Measurements from ENCODE around the gene ANK3.

The ANK3 gene

DNA sequence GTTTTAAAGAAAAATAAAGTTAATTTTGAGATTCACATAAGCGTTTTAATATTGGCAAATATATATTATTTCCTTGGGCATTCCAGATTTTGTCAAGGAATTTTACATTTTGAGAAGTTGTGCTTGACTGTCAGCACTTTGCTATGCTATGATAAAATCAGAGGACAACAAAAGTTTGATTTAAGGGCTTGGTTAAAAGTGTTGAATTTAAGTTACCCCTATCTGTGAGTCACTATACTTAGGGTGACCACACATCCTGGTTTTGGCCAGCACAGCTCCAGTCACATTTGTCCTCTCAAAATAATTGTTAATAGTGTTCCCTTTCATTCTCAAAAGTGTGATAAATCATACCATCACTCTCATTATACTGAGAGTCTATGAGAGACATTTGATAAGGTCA, 34.2 kb upstream of the ANK3 start:
- TF ChIP-seq, protein P1, sequence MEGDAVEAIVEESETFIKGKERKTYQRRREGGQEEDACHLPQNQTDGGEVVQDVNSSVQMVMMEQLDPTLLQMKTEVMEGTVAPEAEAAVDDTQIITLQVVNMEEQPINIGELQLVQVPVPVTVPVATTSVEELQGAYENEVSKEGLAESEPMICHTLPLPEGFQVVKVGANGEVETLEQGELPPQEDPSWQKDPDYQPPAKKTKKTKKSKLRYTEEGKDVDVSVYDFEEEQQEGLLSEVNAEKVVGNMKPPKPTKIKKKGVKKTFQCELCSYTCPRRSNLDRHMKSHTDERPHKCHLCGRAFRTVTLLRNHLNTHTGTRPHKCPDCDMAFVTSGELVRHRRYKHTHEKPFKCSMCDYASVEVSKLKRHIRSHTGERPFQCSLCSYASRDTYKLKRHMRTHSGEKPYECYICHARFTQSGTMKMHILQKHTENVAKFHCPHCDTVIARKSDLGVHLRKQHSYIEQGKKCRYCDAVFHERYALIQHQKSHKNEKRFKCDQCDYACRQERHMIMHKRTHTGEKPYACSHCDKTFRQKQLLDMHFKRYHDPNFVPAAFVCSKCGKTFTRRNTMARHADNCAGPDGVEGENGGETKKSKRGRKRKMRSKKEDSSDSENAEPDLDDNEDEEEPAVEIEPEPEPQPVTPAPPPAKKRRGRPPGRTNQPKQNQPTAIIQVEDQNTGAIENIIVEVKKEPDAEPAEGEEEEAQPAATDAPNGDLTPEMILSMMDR (IDR thresholded peaks at IDR 0.05; ENCODE audit: control insufficient read depth, insufficient read depth, low read depth, low read length, missing control alignments) = no peak
- no peak overlapping the region for H3K4me3 ChIP-seq (ENCODE audit: control insufficient read depth, low read depth, low read length)
- DNase-seq (ENCODE audit: low read depth) = no peak

DNA sequence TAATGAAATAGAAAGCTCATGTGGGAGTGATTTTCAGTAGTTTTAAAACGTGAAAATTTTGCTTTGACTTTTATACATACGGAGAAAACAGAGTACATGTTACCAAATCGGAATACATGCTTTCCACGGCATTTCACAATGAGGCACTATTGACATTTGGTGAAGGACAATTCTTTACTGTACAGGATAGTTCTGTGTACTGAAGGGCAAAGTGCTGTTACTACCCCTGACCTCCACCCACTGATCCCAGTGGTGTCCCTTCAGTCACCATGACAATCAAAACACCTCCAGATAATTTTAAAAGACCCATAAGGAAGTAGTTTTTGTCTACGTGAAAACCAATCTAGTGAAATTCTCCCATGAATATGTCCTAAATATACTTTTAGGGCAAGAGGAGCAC, 33.1 kb upstream of the ANK3 start:
- TF ChIP-seq, protein P1 (IDR thresholded peaks at IDR 0.05; ENCODE audit: control insufficient read depth, insufficient read depth, low read depth, low read length, missing control alignments) = no peak
- DNase-seq (ENCODE audit: low read depth) = no peak
- no peak overlapping the region for H3K4me3 ChIP-seq (ENCODE audit: control insufficient read depth, low read depth, low read length)

DNA sequence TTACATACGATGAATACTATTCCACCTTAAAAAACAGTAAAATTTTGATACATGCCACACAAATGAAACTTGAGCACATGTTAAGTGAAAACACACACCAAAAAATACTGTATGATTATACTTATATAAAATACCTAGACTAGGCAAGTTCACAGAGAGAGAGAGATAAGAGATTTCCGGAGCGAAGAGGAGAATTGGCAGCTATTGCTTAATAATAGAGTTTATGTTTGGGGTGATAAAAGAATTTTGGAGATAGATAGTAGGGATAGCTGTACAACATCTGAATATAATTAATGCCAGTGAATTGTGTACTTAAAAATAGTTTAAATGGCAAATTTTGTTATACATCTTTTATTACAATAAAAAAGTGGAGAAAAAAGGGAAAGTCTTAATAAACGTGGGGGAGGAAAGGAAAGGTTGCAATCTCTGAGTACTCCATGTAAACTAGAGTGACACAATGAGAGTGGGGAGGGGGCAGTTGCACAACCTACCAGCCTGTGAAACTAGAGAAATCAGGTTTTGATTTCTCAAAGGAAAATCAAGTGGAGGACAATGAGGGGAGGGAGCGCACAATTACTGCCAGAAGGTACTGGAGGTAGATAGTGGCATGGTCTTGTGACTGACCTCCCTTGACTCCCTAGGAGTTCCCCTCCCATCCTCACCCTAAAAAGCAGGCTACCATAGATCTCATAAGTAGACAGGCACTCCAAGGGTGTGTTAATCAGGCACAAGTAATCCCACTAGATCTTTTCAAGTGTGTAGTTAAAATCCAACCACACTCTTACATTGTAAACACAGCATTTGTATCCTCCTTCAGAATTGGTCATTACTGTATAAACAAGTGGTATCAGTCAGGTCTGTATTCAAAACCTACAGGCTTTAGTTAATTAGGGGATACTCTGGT, 31.6 kb upstream of the ANK3 start:
- no peak for DNase-seq (ENCODE audit: low read depth)
- TF ChIP-seq, protein P1 (IDR thresholded peaks at IDR 0.05; ENCODE audit: control insufficient read depth, insufficient read depth, low read depth, low read length, missing control alignments) = no peak
- H3K4me3 ChIP-seq (ENCODE audit: control insufficient read depth, low read depth, low read length) = no peak overlapping the region

DNA sequence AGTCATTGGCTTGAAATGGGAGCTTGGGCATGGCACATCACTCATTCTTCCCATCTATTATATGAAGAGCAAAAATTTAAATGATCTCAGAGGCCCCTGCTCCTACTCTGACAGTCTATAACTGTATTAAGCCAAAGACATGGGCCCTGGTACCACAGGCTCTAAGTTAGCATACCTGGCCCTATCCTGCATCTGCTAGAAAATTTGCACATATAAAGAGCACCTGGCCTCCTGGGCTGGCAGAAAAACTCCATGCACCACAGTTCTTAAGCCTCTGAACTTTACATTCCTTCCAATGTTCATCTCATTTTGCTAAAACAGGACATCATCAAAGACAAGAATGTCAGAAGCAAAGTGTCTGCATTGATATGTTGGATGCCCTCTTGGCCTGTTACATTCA, 29.6 kb upstream of the ANK3 start:
- no peak for DNase-seq (ENCODE audit: low read depth)
- TF ChIP-seq, protein P1 (IDR thresholded peaks at IDR 0.05; ENCODE audit: control insufficient read depth, insufficient read depth, low read depth, low read length, missing control alignments) = no peak
- H3K4me3 ChIP-seq (ENCODE audit: control insufficient read depth, low read depth, low read length) = no peak overlapping the region

DNA sequence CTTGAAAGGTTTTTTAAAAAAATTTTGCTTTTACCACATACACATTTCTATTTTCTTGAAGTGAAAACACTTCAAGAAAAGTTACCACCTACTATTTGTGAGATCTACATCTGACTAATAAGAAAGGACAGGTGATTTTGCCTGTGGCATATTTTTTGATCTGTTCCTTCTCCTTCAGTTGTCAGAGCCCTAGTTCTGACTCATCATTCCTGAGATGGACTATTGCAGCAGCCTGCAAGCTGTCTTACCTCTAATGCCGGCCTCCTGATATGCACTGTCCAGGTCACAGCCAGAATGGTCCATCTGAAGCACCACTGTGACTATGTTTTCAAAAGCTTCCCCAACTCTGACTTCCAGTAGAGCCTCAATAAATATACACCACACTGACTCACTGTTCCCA, 28.2 kb upstream of the ANK3 start:
- no peak for DNase-seq (ENCODE audit: low read depth)
- TF ChIP-seq, protein P1 (IDR thresholded peaks at IDR 0.05; ENCODE audit: control insufficient read depth, insufficient read depth, low read depth, low read length, missing control alignments) = no peak

DNA sequence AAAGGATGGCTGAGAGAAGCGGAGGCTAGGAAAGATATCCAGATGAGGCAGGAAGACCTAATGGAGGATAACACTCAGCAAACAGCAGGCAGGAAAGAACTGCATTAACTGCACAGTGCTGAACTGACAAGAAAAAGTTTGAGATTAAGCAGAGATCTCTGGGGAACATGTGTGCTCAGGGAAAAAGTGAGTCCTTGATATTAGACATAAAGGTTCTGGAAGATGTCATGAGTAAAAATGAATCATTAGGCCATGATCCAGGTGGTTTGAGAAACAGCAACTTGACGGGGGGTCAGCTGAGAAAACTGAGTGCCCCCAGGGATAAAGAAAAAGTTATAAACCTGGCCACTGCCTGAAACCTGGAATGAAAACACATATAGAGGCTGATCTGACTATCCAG, 27.3 kb upstream of the ANK3 start:
- no peak overlapping the region for H3K4me3 ChIP-seq (ENCODE audit: control insufficient read depth, low read depth, low read length)
- TF ChIP-seq, protein P1 (IDR thresholded peaks at IDR 0.05; ENCODE audit: control insufficient read depth, insufficient read depth, low read depth, low read length, missing control alignments) = no peak
- DNase-seq (ENCODE audit: low read depth) = no peak

More for the DNA sequence above, 28.2 kb upstream of the ANK3 start:
- no peak overlapping the region for H3K4me3 ChIP-seq (ENCODE audit: control insufficient read depth, low read depth, low read length)

All from AG09309 (cell line).